Keratinocyte (primary cell): ENCODE data around the gene ZSCAN5A. TPM values are rescaled to one million over a fixed set of nuclear protein-coding genes. Genes with fewer than 3 reads are reported as not detected.

ENCODE experiments used
- DNase-seq: peaks from one replicate; pipeline ENCODE4 v3.0.0-alpha.2; 2011; ENCODE audit warnings: low read depth, missing footprints, low spot score
- FAIRE-seq: peaks from 2 replicates; lab custom pipeline; 2011; peaks lifted over from hg19 to GRCh38; lab: Jason Lieb, UNC
- H2AFZ ChIP-seq: 2 replicates; pipeline ENCODE4 v1.6.0; 2012; ENCODE audit warnings: low read length, control low read depth, inconsistent platforms; ENCODE audit not compliant: control insufficient read depth
- H3K27ac ChIP-seq: 2 replicates; pipeline ENCODE4 v1.5.1; 2011; ENCODE audit warnings: low read length; ENCODE audit not compliant: control insufficient read depth, insufficient read depth
- H3K27me3 ChIP-seq: 3 replicates; pipeline ENCODE4 v1.6.0; 2011; ENCODE audit warnings: low read length; ENCODE audit not compliant: control insufficient read depth, insufficient read depth; ENCODE audit errors: extremely low read depth
- H3K36me3 ChIP-seq, 2 experiments: 2 replicates in 1 of 2; 3 replicates in 1 of 2; pipeline ENCODE4 v1.5.1; 2011; ENCODE audit warnings: low read length in 2 of 2, mild to moderate bottlenecking in 1 of 2; ENCODE audit not compliant: control insufficient read depth in 2 of 2, insufficient read depth in 2 of 2; ENCODE audit errors: extremely low read depth in 1 of 2
- H3K4me1 ChIP-seq: 3 replicates; pipeline ENCODE4 v1.5.1; 2011; ENCODE audit warnings: low read length; ENCODE audit not compliant: control insufficient read depth, insufficient read depth; ENCODE audit errors: extremely low read depth
- H3K4me2 ChIP-seq: 3 replicates; pipeline ENCODE4 v1.6.0; 2011; ENCODE audit warnings: low read depth, low read length; ENCODE audit not compliant: control insufficient read depth, insufficient read depth; ENCODE audit errors: extremely low read depth
- H3K4me3 ChIP-seq, 3 experiments: fragments of 200-600 bp in 1 of 3; sonication (generic) in 1 of 3; 2 replicates in 2 of 3; 3 replicates in 1 of 3; pipeline ENCODE4 v1.5.1; 2011 to 2016; ENCODE audit warnings: low read length in 3 of 3, mild to moderate bottlenecking in 3 of 3, control low read depth in 2 of 3, inconsistent platforms in 1 of 3, low read depth in 1 of 3, mixed read lengths in 1 of 3, mixed run types in 1 of 3, moderate library complexity in 1 of 3; ENCODE audit not compliant: control insufficient read depth in 2 of 3, insufficient read depth in 2 of 3; ENCODE audit errors: extremely low read depth in 1 of 3
- H3K79me2 ChIP-seq: 2 replicates; pipeline ENCODE4 v1.6.0; 2012; ENCODE audit warnings: low read length; ENCODE audit not compliant: control insufficient read depth, insufficient read depth
- H3K9ac ChIP-seq: 3 replicates; pipeline ENCODE4 v1.6.0; 2011; ENCODE audit warnings: low read length; ENCODE audit not compliant: control insufficient read depth, insufficient read depth; ENCODE audit errors: extremely low read depth
- H3K9me1 ChIP-seq: 3 replicates; pipeline ENCODE4 v1.6.0; 2011; ENCODE audit warnings: low read length; ENCODE audit not compliant: control insufficient read depth, insufficient read depth; ENCODE audit errors: extremely low read depth
- H3K9me3 ChIP-seq: 2 replicates; pipeline ENCODE4 v1.5.1; 2012; ENCODE audit warnings: low read depth, low read length; ENCODE audit not compliant: control insufficient read depth
- H4K20me1 ChIP-seq: 3 replicates; pipeline ENCODE4 v1.6.0; 2011; ENCODE audit warnings: low read length; ENCODE audit not compliant: control insufficient read depth, insufficient read depth; ENCODE audit errors: extremely low read depth
- CTCF ChIP-seq, 3 experiments: IDR thresholded peaks in 1 of 3; conservative IDR thresholded peaks in 1 of 3; optimal IDR thresholded peaks in 1 of 3; 2 replicates in 2 of 3; 3 replicates in 1 of 3; pipeline versions ENCODE3 to v1.5.1; 2011; ENCODE audit warnings: low read length in 3 of 3, mild to moderate bottlenecking in 3 of 3, moderate library complexity in 2 of 3, control low read depth in 1 of 3, inconsistent platforms in 1 of 3; ENCODE audit not compliant: insufficient read depth in 2 of 3; ENCODE audit errors: extremely low read depth in 1 of 3
- EZH2 ChIP-seq: IDR thresholded peaks from one replicate; pipeline ENCODE4 v1.6.1; 2012; ENCODE audit warnings: inconsistent platforms, mild to moderate bottlenecking, low read length, moderate library complexity
- dilution Hi-C: fragments of 300-500 bp; cut with MboI; formaldehyde crosslinking; loops from one replicate; pipeline ENCODE4 v1.7.0; 2020; ENCODE audit warnings: low sequenced_read_pairs; ENCODE audit not compliant: extremely low pct_ligation_motif_present
- polyA plus RNA-seq, 5 experiments: library from polyadenylated mRNA; depleted of rRNA in 3 of 5; stranded (reverse) in 3 of 5; stranded (forward) in 1 of 5; unstranded in 1 of 5; fragments of >200 nt; gene quantifications; 1 replicate in 1 of 5; 2 replicates in 3 of 5; 3 replicates in 1 of 5; pipeline versions ENCODE4 v1.2.1 to v1.2.3, GENCODE V29; 2011 to 2012; ENCODE audit warnings: missing spikeins in 2 of 5, low read depth in 1 of 5, low replicate concordance in 1 of 5

Gene ZSCAN5A
- polyA plus RNA-seq, 1 donor (not counting 4 experiments of a cell fraction or from before 2014, with no cell fraction given), result 6.1 TPM

- dilution Hi-C loops, result no loop called here
- H3K27me3 ChIP-seq, result no peaks in the 10 kb centered on the region
- TF ChIP-seq CTCF (optimal IDR thresholded peaks at IDR 0.05 in 1 of 3, IDR thresholded peaks at IDR 0.05 in 1 of 3, conservative IDR thresholded peaks at IDR 0.05 in 1 of 3; ENCODE audit: extremely low read depth in 1 of 3, insufficient read depth in 2 of 3, low read length in 3 of 3) (no peak), EZH2 (no peak)
These were observed 9.8 kb upstream of the ZSCAN5A start for GRCh38 chr19:56324436-56324835.

GRCh38 chr19:56321989-56322440 lies 7.4 kb upstream of the ZSCAN5A start:
- no peak overlapping the region for H3K4me3 ChIP-seq
- H3K36me3 ChIP-seq, result no peaks in the 10 kb centered on the region
- no peaks in the 10 kb centered on the region for H3K9me1 ChIP-seq
- H4K20me1 ChIP-seq, result no peaks in the 10 kb centered on the region
- no peak overlapping the region for H3K9ac ChIP-seq
- no peak for TF ChIP-seq CTCF (optimal IDR thresholded peaks at IDR 0.05 in 1 of 3, IDR thresholded peaks at IDR 0.05 in 1 of 3, conservative IDR thresholded peaks at IDR 0.05 in 1 of 3; ENCODE audit: extremely low read depth in 1 of 3, insufficient read depth in 2 of 3, low read length in 3 of 3)
- no peak for TF ChIP-seq EZH2
- H3K27me3 ChIP-seq, result no peaks in the 10 kb centered on the region
- no peaks in the 10 kb centered on the region for H3K79me2 ChIP-seq
- no peak overlapping the region for H3K4me2 ChIP-seq
- H3K27ac ChIP-seq, result no peak overlapping the region
- FAIRE-seq (no peak), DNase-seq (no peak)
- H2AFZ ChIP-seq, result no peak overlapping the region
- dilution Hi-C loops, result no loop called here
- no peaks in the 10 kb centered on the region for H3K9me3 ChIP-seq
- peaks cover 4% of the 10 kb centered on the region for H3K4me1 ChIP-seq

More at GRCh38 chr19:56324436-56324835, 9.8 kb upstream of the ZSCAN5A start:
- Histone ChIP-seq H3K4me1 (no peaks in the 10 kb centered on the region), H3K9ac (no peak overlapping the region), H3K4me2 (no peak overlapping the region), H3K27ac (no peak overlapping the region), H3K36me3 (no peaks in the 10 kb centered on the region), H3K79me2 (no peaks in the 10 kb centered on the region), H3K9me1 (no peaks in the 10 kb centered on the region), H4K20me1 (no peaks in the 10 kb centered on the region), H3K4me3 (no peak overlapping the region), H3K9me3 (no peaks in the 10 kb centered on the region), H2AFZ (no peak overlapping the region)
- DNase-seq (no peak), FAIRE-seq (no peak)
